ENCODE data around the gene RPN2.

DNA sequence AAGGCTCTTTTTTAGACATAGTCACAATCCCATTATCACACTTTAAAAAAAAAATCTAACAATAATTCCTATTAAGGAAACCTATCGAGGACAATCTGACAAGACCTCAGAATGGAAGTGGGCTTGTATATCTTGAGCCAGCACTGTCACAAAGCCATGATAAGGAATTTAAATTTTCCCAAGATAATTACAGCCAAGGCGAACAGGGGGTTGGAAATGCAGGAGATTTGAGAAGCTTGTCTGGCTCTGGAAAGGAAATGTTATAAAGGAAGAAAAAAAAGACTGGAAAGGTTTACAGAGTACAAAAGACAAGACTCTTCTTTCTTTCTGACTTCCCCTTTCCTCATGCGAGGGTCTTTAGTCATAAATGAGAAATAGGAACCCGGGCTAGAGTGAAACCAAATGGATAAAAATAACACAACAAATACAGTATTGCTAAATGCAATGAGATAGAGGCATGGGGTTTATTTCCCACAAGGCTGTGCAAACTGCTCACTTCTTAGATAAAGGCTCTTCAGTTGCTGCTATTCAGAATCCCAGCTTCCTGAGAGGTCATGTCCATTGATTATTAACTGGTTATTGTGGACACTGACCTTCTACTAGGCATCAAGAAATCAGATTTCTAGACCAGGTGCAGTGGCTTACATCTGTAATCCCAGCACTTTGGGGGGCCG, 95.9 kb downstream of the RPN2 start:
- TF ChIP-seq ZNF558 (CRISPR knock-in tag; IDR thresholded peaks at IDR 0.05; ENCODE audit: borderline replicate concordance) (no peak), FOXK1 (CRISPR knock-in tag; IDR thresholded peaks at IDR 0.05; ENCODE audit: borderline replicate concordance, low read depth) (no peak), CBFB (CRISPR knock-in tag; IDR thresholded peaks at IDR 0.05) (no peak), EZH2 (conservative IDR thresholded peaks at IDR 0.05; ENCODE audit: low read depth, low read length) (no peak), NFIC (IDR thresholded peaks at IDR 0.05; ENCODE audit: low read length) (no peak), ZNF703 (CRISPR knock-in tag; IDR thresholded peaks at IDR 0.05; ENCODE audit: borderline replicate concordance) (no peak), RFX5 (IDR thresholded peaks at IDR 0.05; ENCODE audit: low read depth, low read length) (no peak), POLR2AphosphoS5 (IDR thresholded peaks at IDR 0.05; ENCODE audit: low read depth, low read length) (no peak), CHD2 (IDR thresholded peaks at IDR 0.05; ENCODE audit: low read depth, low read length) (no peak), POLR2A (IDR thresholded peaks at IDR 0.05; ENCODE audit: insufficient read depth in 1 of 2, low read depth in 2 of 2, low read length in 2 of 2) (no peak)
- TF ChIP-seq, protein P1, sequence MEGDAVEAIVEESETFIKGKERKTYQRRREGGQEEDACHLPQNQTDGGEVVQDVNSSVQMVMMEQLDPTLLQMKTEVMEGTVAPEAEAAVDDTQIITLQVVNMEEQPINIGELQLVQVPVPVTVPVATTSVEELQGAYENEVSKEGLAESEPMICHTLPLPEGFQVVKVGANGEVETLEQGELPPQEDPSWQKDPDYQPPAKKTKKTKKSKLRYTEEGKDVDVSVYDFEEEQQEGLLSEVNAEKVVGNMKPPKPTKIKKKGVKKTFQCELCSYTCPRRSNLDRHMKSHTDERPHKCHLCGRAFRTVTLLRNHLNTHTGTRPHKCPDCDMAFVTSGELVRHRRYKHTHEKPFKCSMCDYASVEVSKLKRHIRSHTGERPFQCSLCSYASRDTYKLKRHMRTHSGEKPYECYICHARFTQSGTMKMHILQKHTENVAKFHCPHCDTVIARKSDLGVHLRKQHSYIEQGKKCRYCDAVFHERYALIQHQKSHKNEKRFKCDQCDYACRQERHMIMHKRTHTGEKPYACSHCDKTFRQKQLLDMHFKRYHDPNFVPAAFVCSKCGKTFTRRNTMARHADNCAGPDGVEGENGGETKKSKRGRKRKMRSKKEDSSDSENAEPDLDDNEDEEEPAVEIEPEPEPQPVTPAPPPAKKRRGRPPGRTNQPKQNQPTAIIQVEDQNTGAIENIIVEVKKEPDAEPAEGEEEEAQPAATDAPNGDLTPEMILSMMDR (CRISPR knock-in tag; IDR thresholded peaks at IDR 0.05): no peak
- TF ChIP-seq, protein P2, sequence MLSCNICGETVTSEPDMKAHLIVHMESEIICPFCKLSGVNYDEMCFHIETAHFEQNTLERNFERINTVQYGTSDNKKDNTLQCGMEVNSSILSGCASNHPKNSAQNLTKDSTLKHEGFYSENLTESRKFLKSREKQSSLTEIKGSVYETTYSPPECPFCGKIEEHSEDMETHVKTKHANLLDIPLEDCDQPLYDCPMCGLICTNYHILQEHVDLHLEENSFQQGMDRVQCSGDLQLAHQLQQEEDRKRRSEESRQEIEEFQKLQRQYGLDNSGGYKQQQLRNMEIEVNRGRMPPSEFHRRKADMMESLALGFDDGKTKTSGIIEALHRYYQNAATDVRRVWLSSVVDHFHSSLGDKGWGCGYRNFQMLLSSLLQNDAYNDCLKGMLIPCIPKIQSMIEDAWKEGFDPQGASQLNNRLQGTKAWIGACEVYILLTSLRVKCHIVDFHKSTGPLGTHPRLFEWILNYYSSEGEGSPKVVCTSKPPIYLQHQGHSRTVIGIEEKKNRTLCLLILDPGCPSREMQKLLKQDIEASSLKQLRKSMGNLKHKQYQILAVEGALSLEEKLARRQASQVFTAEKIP (CRISPR knock-in tag; IDR thresholded peaks at IDR 0.05; ENCODE audit: borderline replicate concordance): no peak

All from HepG2 (cell line).